Measurements from ENCODE around the gene LMO2. TPM values are rescaled to one million over a fixed set of nuclear protein-coding genes. Genes with fewer than 3 reads are reported as not detected.

LMO2 gene
- total and polyA plus RNA-seq, 2 of the 13 experiments (the other 11 are each of a cell fraction or from before 2014, with no cell fraction given): not detected

- TF ChIP-seq, protein P1, sequence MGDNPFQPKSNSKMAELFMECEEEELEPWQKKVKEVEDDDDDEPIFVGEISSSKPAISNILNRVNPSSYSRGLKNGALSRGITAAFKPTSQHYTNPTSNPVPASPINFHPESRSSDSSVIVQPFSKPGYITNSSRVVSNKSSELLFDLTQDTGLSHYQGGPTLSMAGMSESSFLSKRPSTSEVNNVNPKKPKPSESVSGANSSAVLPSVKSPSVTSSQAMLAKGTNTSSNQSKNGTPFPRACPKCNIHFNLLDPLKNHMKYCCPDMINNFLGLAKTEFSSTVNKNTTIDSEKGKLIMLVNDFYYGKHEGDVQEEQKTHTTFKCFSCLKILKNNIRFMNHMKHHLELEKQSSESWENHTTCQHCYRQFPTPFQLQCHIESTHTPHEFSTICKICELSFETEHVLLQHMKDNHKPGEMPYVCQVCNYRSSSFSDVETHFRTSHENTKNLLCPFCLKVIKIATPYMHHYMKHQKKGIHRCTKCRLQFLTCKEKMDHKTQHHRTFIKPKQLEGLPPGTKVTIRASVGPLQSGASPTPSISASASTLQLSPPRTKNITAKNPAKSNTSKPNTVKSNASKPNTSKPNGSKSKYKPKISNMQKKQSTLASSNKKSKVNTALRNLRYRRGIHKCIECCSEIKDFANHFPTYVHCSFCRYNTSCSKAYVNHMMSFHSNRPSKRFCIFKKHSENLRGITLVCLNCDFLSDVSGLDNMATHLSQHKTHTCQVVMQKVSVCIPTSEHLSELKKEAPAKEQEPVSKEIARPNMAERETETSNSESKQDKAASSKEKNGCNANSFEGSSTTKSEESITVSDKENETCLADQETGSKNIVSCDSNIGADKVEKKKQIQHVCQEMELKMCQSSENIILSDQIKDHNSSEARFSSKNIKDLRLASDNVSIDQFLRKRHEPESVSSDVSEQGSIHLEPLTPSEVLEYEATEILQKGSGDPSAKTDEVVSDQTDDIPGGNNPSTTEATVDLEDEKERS (CRISPR knock-in tag; IDR thresholded peaks at IDR 0.05): no peak
- TF ChIP-seq RARA (CRISPR knock-in tag; IDR thresholded peaks at IDR 0.05) (no peak), ZNF33B (CRISPR knock-in tag; IDR thresholded peaks at IDR 0.05) (no peak)
Measured at GRCh38 chr11:33874433-33874832, 17.4 kb downstream of the LMO2 start (continued).

- H3K9me3 ChIP-seq (ENCODE audit: low read length): no peaks in the 10 kb centered on the region
- BruUV-seq (replicated peaks): no TSS peak
- POLR2A ChIA-PET: no interaction called here
- H3K9ac ChIP-seq (ENCODE audit: insufficient read depth, low read depth, low read length): no peak overlapping the region
- intact Hi-C loops (cut with micrococcal nuclease; ENCODE audit: unreplicated experiment): no loop called here
- CTCF ChIA-PET (ENCODE audit: low intra/inter-chr PET ratio, low total read pairs): no interaction called here
- 0 out of 2 replicates have a peak, but pooled peaks cover 9% of the 10 kb centered on the region for H3K4me1 ChIP-seq (ENCODE audit: insufficient read depth, low read length)
- H3K27ac ChIP-seq (ENCODE audit: extremely low read length, insufficient read depth, low read length): no peak overlapping the region
- WGBS (ENCODE audit: low lambda C conversion rate): 14% methylated on average over 15 of the region's 91 CpGs
- in situ Hi-C loops (cut with HindIII; ENCODE audit: extremely low pct_ligation_motif_present, low pct_unique_long_range_greater_than_20kb): loop anchor here (25.0 kb wide), 1 partner anchor 493 kb away; the partner anchor contains the start of gene ABTB2
- H3K79me2 ChIP-seq (ENCODE audit: insufficient read depth, low read length): no peaks in the 10 kb centered on the region
- peak overlapping the region; percentile 49 for H3K4me2 ChIP-seq (ENCODE audit: low read depth, low read length)
- H3K4me3 ChIP-seq (replicated peaks in 1 of 3; ENCODE audit: insufficient read depth in 1 of 3, low read depth in 2 of 3, low read length in 3 of 3): peak overlapping the region; percentile 22 to 57 (median 40); a peak in 4 of 6 replicates
- H3K27me3 ChIP-seq (ENCODE audit: control insufficient read depth in 1 of 2, insufficient read depth in 2 of 2, low read length in 2 of 2): peaks cover 7 to 58% of the 10 kb centered on the region in 2 experiments
- H2AFZ ChIP-seq (ENCODE audit: low read length): no peak overlapping the region
- no peak for DNase-seq (ENCODE audit: low spot score)
- H3K36me3 ChIP-seq (replicated peaks in 1 of 2; ENCODE audit: control insufficient read depth in 1 of 2, insufficient read depth in 2 of 2, low read length in 2 of 2): no peaks in the 10 kb centered on the region
- ATAC-seq: peak; percentile 72
- FAIRE-seq: no peak
- H4K20me1 ChIP-seq (ENCODE audit: insufficient read depth, low read length): no peaks in the 10 kb centered on the region
- no peak for TF ChIP-seq ASH2L (IDR thresholded peaks at IDR 0.05; ENCODE audit: insufficient read length, low read depth, low read length)
- TF ChIP-seq FOXP1 (IDR thresholded peaks at IDR 0.05): no peak
- TF ChIP-seq FOXP1 (CRISPR knock-in tag; IDR thresholded peaks at IDR 0.05): no peak
- TF ChIP-seq ZNF496 (CRISPR knock-in tag; IDR thresholded peaks at IDR 0.05; ENCODE audit: insufficient replicate concordance): no peak
- TF ChIP-seq HOXA5 (CRISPR knock-in tag; IDR thresholded peaks at IDR 0.05): no peak
- peak; percentile 15; the same call in 1 of the 2 replicates for TF ChIP-seq UBTF (CRISPR knock-in tag; IDR thresholded peaks at IDR 0.05)
- 0 out of 2 replicates have a peak, but pooled peaks have one; percentile 18 for TF ChIP-seq CBX2 (IDR thresholded peaks at IDR 0.05; ENCODE audit: low read depth, low read length)
- no peak for TF ChIP-seq CBX2 (CRISPR knock-in tag; IDR thresholded peaks at IDR 0.05; ENCODE audit: low read depth)
- peak; percentile 71; the same call in 1 of the 2 replicates for TF ChIP-seq ZNF563 (CRISPR knock-in tag; IDR thresholded peaks at IDR 0.05)
Measured at GRCh38 chr11:33869481-33870422, 22.1 kb downstream of the LMO2 start.
